ENCODE data around the gene TECTB. TPM values are rescaled to one million over a fixed set of nuclear protein-coding genes. Genes with fewer than 3 reads are reported as not detected.

The TECTB gene
- total RNA-seq, 2 experiments from 2014 or later, result not detected

DNA sequence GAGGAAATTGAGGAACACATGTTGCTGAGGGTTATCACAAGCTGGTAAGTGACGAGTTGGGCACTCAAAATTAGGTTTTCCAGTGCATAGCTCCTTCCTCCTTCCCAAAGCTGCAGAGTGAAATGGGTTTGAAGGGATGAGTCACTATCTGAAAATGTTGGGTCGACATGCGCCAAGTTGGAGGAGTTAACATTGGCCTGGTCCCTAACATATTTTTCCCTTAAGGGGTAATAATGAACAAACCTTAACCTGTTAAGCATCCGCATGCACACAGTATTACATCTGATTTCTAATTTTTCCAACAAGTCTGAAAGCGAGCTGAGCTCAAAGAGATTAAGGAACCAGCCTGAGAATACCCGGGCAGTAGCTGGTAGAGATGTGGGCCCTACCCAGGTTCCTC lies 20.7 kb upstream of the TECTB start:
- TF ChIP-seq, protein P1, sequence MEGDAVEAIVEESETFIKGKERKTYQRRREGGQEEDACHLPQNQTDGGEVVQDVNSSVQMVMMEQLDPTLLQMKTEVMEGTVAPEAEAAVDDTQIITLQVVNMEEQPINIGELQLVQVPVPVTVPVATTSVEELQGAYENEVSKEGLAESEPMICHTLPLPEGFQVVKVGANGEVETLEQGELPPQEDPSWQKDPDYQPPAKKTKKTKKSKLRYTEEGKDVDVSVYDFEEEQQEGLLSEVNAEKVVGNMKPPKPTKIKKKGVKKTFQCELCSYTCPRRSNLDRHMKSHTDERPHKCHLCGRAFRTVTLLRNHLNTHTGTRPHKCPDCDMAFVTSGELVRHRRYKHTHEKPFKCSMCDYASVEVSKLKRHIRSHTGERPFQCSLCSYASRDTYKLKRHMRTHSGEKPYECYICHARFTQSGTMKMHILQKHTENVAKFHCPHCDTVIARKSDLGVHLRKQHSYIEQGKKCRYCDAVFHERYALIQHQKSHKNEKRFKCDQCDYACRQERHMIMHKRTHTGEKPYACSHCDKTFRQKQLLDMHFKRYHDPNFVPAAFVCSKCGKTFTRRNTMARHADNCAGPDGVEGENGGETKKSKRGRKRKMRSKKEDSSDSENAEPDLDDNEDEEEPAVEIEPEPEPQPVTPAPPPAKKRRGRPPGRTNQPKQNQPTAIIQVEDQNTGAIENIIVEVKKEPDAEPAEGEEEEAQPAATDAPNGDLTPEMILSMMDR (IDR thresholded peaks at IDR 0.05), result no peak
- DNase-seq (no peak), ATAC-seq (ENCODE audit: poor library complexity) (no peak)
- ChIA-PET CTCF (no interaction called here), POLR2A (no interaction called here)
- Mint-ChIP-seq H3K36me3 (ENCODE audit: low read depth) (no peaks in the 10 kb centered on the region), H3K9me3 (no peaks in the 10 kb centered on the region), H3K4me1 (ENCODE audit: low read depth) (no peaks in the 10 kb centered on the region), H3K27me3 (no peaks in the 10 kb centered on the region), H3K4me3 (no peak overlapping the region), H3K27ac (no peak overlapping the region)
- Histone ChIP-seq H3K27me3 (ENCODE audit: control insufficient read depth in 1 of 2, insufficient read depth in 2 of 2, low read length in 2 of 2) (no peaks in the 10 kb centered on the region), H3K4me3 (ENCODE audit: low read length) (no peak overlapping the region), H3K4me1 (ENCODE audit: insufficient read depth, low read length) (no peaks in the 10 kb centered on the region), H3K9me3 (ENCODE audit: control insufficient read depth in 1 of 2, insufficient read depth in 1 of 2, low read length in 2 of 2) (no peaks in the 10 kb centered on the region), H3K27ac (ENCODE audit: low read depth in 1 of 2, low read length in 2 of 2) (no peak overlapping the region), H3K36me3 (ENCODE audit: insufficient read depth, low read length) (no peaks in the 10 kb centered on the region)
- intact Hi-C loops (cut with DNase I, micrococcal nuclease), result no loop called here

DNA sequence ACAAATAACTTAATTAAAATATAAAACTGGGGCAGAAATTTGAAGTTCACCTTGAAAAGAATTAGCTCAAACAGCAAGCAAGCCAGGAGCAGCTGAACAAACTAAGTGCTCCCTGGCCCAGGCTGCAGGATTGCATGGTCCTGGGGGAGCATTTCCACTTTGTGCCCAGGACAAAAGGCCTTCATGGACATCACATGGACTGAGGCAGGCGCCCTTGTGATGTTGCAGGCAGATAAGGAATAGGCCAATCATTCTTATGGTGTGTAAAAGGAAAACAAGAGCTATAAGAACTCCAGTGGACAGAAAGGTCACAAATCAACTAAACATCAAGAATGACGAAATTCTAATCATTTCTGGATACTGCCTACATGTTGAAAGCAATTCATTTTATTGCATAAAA lies 17.5 kb upstream of the TECTB start:
- H3K36me3 Mint-ChIP-seq (ENCODE audit: low read depth), result no peaks in the 10 kb centered on the region
- H3K9me3 Mint-ChIP-seq, result no peaks in the 10 kb centered on the region
- ChIA-PET POLR2A (no interaction called here), CTCF (no interaction called here)
- ATAC-seq (ENCODE audit: poor library complexity) (no peak), DNase-seq (no peak)
- no peaks in the 10 kb centered on the region for H3K9me3 ChIP-seq (ENCODE audit: control insufficient read depth in 1 of 2, insufficient read depth in 1 of 2, low read length in 2 of 2)
- no peaks in the 10 kb centered on the region for H3K4me1 ChIP-seq (ENCODE audit: insufficient read depth, low read length)
- no peaks in the 10 kb centered on the region for H3K27me3 Mint-ChIP-seq
- no peak overlapping the region for H3K4me3 Mint-ChIP-seq
- H3K4me3 ChIP-seq (ENCODE audit: low read length), result no peak overlapping the region
- H3K36me3 ChIP-seq (ENCODE audit: insufficient read depth, low read length), result no peaks in the 10 kb centered on the region
- no peaks in the 10 kb centered on the region for H3K4me1 Mint-ChIP-seq (ENCODE audit: low read depth)
- TF ChIP-seq, protein P1 (IDR thresholded peaks at IDR 0.05), result no peak
- H3K27ac ChIP-seq (ENCODE audit: low read depth in 1 of 2, low read length in 2 of 2), result no peak overlapping the region
- H3K27ac Mint-ChIP-seq, result no peak overlapping the region
- intact Hi-C loops (cut with DNase I, micrococcal nuclease), result no loop called here
- no peaks in the 10 kb centered on the region for H3K27me3 ChIP-seq (ENCODE audit: control insufficient read depth in 1 of 2, insufficient read depth in 2 of 2, low read length in 2 of 2)

DNA sequence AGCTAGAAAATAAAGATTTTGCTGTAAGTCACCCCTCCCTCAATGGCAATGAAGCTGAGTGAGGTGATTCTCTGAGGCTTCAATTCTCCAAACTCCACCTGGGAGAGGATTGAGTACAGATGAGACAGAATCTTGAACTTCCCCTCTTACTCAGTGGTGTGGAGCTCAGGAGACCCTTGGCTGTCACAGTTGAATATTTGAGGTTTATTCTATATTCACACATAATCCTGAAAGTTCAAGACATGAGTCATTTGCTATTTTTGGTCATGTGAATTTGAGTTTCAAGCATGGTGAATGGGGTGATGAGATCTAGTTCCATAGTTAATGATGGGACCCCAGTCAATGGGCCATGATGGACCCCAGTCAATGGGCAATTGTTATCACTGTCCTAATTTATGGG lies 13.9 kb upstream of the TECTB start:
- TF ChIP-seq, protein P1 (IDR thresholded peaks at IDR 0.05), result no peak
- Mint-ChIP-seq H3K4me3 (no peak overlapping the region), H3K27me3 (no peaks in the 10 kb centered on the region), H3K4me1 (ENCODE audit: low read depth) (no peaks in the 10 kb centered on the region), H3K9me3 (no peaks in the 10 kb centered on the region), H3K27ac (no peak overlapping the region), H3K36me3 (ENCODE audit: low read depth) (no peaks in the 10 kb centered on the region)
- Histone ChIP-seq H3K27ac (ENCODE audit: low read depth in 1 of 2, low read length in 2 of 2) (no peak overlapping the region), H3K4me3 (ENCODE audit: low read length) (no peak overlapping the region), H3K9me3 (ENCODE audit: control insufficient read depth in 1 of 2, insufficient read depth in 1 of 2, low read length in 2 of 2) (no peaks in the 10 kb centered on the region), H3K27me3 (ENCODE audit: control insufficient read depth in 1 of 2, insufficient read depth in 2 of 2, low read length in 2 of 2) (no peaks in the 10 kb centered on the region), H3K4me1 (ENCODE audit: insufficient read depth, low read length) (no peaks in the 10 kb centered on the region), H3K36me3 (ENCODE audit: insufficient read depth, low read length) (no peaks in the 10 kb centered on the region)
- ChIA-PET CTCF (no interaction called here), POLR2A (no interaction called here)
- intact Hi-C loops (cut with DNase I, micrococcal nuclease), result no loop called here
- DNase-seq (no peak), ATAC-seq (ENCODE audit: poor library complexity) (no peak)
